Adipocyte (in vitro differentiated cells): ENCODE results near the gene NUDC.
A peak's percentile ranks its signal among the peaks of the same experiment; 100 is the strongest.

Experiments used
- DNase-seq: peaks from one replicate; pipeline ENCODE4 v3.0.0-alpha.2; 2015; ENCODE audit warnings: low read depth
- H3K27me3 ChIP-seq: replicated peaks from 2 replicates; pipeline ENCODE4 v1.7.0; 2013; ENCODE audit warnings: mild to moderate bottlenecking, low read length, moderate library complexity; ENCODE audit not compliant: control insufficient read depth, insufficient read depth
- H3K36me3 ChIP-seq: 2 replicates; pipeline ENCODE4 v1.7.0; 2013; ENCODE audit warnings: low read length, mild to moderate bottlenecking, moderate library complexity; ENCODE audit not compliant: control insufficient read depth, insufficient read depth, severe bottlenecking
- H3K4me1 ChIP-seq: 2 replicates; pipeline ENCODE4 v1.7.0; 2013; ENCODE audit warnings: mild to moderate bottlenecking, low read length, moderate library complexity; ENCODE audit not compliant: control insufficient read depth, insufficient read depth
- H3K4me3 ChIP-seq: 2 replicates; pipeline ENCODE4 v1.7.0; 2013; ENCODE audit warnings: mild to moderate bottlenecking, low read length, moderate library complexity
- H3K9ac ChIP-seq: 2 replicates; pipeline ENCODE4 v1.7.0; 2013; ENCODE audit warnings: mild to moderate bottlenecking, low read length, moderate library complexity
- H3K9me3 ChIP-seq: 2 replicates; pipeline ENCODE4 v1.7.0; 2013; ENCODE audit warnings: mild to moderate bottlenecking, low read length, moderate library complexity; ENCODE audit not compliant: control insufficient read depth

The NUDC gene

DNA sequence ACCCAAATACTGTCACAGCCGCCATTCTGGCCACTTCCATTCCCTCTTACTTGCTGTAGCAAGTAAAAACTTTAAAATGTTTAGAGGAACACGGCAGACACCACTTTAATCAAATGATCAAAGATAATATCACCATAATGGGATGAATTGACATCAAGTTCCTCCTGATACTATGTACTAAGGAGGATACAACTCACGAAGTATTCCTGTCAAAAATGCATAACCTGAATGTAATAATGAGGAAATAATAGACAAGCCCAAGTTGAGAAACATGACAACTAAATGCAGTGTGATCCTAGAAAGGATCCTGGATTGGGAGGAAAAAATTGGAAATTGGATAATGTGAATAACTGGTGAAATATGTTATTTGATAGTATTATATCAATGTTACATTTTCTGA, 34.8 kb downstream of the NUDC start:
- Histone ChIP-seq H3K4me1 (peaks cover 8% of the 10 kb centered on the region), H3K36me3 (no peaks in the 10 kb centered on the region), H3K9ac (no peak overlapping the region), H3K9me3 (peaks cover 13% of the 10 kb centered on the region), H3K27me3 (peaks cover 28% of the 10 kb centered on the region), H3K4me3 (peak overlapping the region; percentile 30)
- no peak for DNase-seq

DNA sequence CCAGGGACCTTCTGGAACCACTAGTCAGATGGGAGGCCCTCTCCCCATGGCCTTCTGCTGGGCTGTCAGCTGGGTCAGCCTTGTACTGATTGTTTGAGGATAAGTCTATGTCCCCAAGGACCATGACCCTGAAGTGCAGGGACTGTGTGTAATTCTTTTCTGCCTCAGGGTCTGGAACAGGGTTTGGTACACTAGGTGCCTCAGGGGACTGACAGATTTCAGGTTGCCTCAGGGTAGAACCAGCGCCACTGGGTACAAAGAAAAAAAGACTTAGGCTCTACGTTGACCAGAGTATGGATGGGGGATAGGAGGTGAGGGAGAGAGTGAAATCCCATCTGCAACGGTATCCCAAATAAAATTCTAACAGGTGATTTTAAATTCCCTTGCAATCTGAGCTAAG, 35.8 kb downstream of the NUDC start:
- peaks cover 8% of the 10 kb centered on the region for H3K4me1 ChIP-seq
- H3K27me3 ChIP-seq = peaks cover 28% of the 10 kb centered on the region
- H3K9me3 ChIP-seq = peaks cover 13% of the 10 kb centered on the region

GRCh38 chr1:26959270-26959669, 37.7 kb downstream of the NUDC start:
- Histone ChIP-seq H3K36me3 (no peaks in the 10 kb centered on the region), H3K4me1 (peaks cover 8% of the 10 kb centered on the region), H3K27me3 (peaks cover 28% of the 10 kb centered on the region), H3K9ac (no peak overlapping the region), H3K9me3 (peaks cover 13% of the 10 kb centered on the region), H3K4me3 (no peak overlapping the region)
- no peak for DNase-seq

More for the DNA sequence above, 35.8 kb downstream of the NUDC start:
- Histone ChIP-seq H3K4me3 (no peak overlapping the region), H3K36me3 (no peaks in the 10 kb centered on the region), H3K9ac (no peak overlapping the region)
- DNase-seq = no peak

DNA sequence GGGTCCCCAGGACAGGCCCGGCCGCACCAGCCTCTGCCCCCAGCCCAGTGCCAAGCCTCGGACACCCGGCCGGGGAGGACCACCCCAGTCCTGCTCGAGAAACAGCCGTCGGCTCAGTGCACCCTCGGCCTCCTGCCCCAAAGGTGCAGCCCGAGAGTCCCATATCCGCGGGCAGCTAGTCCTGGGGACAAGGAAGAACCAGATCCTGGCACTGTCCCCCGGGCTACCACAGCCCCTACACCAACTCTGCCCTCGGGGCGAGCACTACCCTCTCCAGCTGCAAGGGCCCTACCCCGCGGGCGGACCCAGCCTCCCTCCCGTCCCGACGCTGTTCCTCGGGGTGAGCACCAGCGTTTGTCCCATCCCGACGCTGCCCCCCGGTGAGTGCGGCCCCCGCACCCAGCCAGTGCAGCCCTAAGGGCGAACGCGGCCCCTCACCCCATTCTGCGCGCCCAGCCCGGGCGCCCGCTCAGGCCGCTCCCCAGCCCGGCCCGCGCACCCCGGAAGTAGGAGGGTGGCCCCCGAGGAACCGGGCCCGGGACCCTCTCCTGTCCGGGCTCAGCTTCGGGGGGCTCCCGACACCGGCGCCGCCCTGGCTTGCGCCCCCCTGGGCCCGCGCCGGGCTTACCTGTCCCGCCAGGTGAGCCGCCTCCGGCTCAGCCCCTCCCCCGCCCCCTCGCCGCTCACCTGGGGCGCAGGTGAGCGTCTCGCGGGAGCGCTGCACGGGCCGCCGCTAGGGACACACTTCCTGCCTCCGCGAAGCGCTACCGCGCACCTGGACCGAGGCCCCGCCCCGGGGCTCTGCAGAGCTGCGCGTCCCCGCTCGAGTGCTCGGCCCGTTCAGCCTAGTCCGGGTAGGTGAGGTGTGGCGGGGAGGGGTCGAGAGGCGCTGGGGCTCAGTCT, 38.4 kb downstream of the NUDC start, which contains the start of gene KDF1:
TSS of gene KDF1 (minus strand) at position 747 of the 903 bp plus-strand sequence. CDS start 8,088 bp downstream, outside the sequence.
- Histone ChIP-seq H3K4me1 (peaks cover 8% of the 10 kb centered on the region), H3K9ac (no peak within 1 kb of the TSS), H3K9me3 (peaks cover 13% of the 10 kb centered on the region), H3K36me3 (no peaks in the 10 kb centered on the region), H3K4me3 (peak within 1 kb of the TSS; percentile 47), H3K27me3 (peaks cover 28% of the 10 kb centered on the region)
- no peak for DNase-seq

- no peak overlapping the region for H3K9ac ChIP-seq
- no peak overlapping the region for H3K4me3 ChIP-seq
- peaks cover 28% of the 10 kb centered on the region for H3K27me3 ChIP-seq
Observed at GRCh38 chr1:26960625-26960966, 39.1 kb downstream of the NUDC start.

GRCh38 chr1:26961826-26962225, 40.3 kb downstream of the NUDC start:
- H3K9ac ChIP-seq = no peak overlapping the region
- peaks cover 28% of the 10 kb centered on the region for H3K27me3 ChIP-seq
- DNase-seq = peak; percentile 89
- H3K4me3 ChIP-seq = no peak overlapping the region
- H3K4me1 ChIP-seq = peaks cover 8% of the 10 kb centered on the region
- H3K36me3 ChIP-seq = no peaks in the 10 kb centered on the region
- H3K9me3 ChIP-seq = peaks cover 1% of the 10 kb centered on the region

More at GRCh38 chr1:26960625-26960966, 39.1 kb downstream of the NUDC start:
- Histone ChIP-seq H3K36me3 (no peaks in the 10 kb centered on the region), H3K9me3 (peaks cover 13% of the 10 kb centered on the region), H3K4me1 (peaks cover 8% of the 10 kb centered on the region)
- no peak for DNase-seq

DNA sequence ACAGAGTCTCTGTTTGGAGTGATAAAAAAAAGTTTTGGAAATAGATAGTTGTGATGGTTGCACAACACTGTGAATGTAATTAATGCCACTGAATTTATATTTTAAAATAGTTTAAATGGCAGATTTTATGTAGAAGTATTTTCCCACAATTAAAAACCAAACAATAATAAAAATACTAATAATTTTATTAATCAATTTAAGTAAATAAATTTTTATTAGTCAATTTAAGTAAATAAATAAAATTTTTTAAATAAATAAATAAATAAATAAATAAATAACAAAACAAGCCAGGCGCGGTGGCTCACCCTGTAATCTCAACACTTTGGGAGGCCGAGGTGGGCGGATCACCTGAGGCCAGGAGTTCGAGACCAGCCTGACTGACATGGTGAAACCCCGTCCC, 43.7 kb downstream of the NUDC start:
- no peak overlapping the region for H3K4me3 ChIP-seq
- H3K9ac ChIP-seq = no peak overlapping the region
- no peaks in the 10 kb centered on the region for H3K9me3 ChIP-seq
- H3K36me3 ChIP-seq = no peaks in the 10 kb centered on the region
- DNase-seq = no peak
- H3K4me1 ChIP-seq = peaks cover 2% of the 10 kb centered on the region
- peaks cover 10% of the 10 kb centered on the region for H3K27me3 ChIP-seq

DNA sequence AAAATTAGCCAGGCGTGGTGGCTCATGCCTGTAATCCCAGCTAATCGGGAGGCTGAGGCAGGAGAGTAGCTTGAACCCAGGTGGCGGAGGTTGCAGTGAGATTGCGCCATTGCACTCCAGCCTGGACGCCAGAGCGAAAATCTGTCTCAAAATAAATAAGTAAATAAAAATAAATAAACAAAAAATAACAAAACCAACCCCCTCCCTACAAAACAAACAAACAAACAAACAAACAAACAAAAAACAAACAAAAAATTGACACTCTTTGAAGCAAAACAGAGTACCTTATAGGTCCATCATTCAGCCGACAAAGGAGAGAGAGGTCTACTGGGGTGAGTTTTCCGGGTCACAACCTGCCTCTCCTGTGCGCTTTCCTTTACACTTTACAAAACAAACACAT, 44.1 kb downstream of the NUDC start:
- Histone ChIP-seq H3K4me3 (no peak overlapping the region), H3K27me3 (peaks cover 6% of the 10 kb centered on the region), H3K4me1 (peaks cover 2% of the 10 kb centered on the region), H3K9ac (no peak overlapping the region), H3K36me3 (no peaks in the 10 kb centered on the region), H3K9me3 (no peaks in the 10 kb centered on the region)
- DNase-seq = no peak

DNA sequence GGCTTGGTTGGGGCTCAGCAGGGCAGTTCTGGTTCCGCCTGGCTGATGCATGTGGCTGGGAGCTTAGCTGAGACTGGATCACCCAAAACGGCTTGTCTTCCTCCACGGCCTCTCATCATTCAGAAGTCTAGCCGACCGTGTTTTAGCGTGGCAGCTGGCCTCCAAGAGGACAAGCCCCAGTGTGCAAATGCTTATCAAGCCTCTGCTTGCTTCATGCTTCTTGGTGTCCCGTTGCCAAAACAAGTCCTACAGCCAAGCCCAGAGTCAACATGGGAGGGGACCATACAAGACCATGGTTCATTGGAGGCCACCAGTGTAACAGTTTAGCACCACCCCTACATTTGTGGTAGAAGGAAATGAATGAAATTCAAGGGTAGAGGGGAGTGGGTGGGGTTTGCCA, 49.3 kb downstream of the NUDC start:
- Histone ChIP-seq H3K36me3 (no peaks in the 10 kb centered on the region), H3K27me3 (peaks cover 2% of the 10 kb centered on the region), H3K9ac (no peak overlapping the region), H3K4me1 (peaks cover 10% of the 10 kb centered on the region), H3K4me3 (no peak overlapping the region), H3K9me3 (no peaks in the 10 kb centered on the region)
- no peak for DNase-seq

DNA sequence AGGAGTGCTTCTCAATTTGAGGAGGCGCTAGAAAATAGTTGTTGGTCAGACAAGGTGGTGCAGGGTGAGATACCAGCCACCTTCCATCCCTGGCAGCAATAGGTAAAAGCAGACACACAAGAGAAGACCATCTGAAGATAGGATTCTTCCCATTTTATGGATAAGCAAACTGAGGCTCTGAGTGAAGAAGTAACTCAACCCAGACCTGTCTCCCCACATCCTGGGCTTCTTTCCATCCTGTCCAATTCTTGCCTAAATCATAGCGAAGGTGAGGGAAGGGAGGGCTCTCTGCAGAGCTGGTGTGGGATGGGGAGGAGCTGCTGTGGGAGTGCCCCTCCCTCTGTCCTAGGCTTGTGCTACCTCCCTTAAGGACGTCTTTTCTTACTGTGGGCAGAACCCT, 50.0 kb downstream of the NUDC start:
- no peak for DNase-seq
- H3K4me1 ChIP-seq = peaks cover 10% of the 10 kb centered on the region

GRCh38 chr1:26972390-26972789, 50.8 kb downstream of the NUDC start:
- Histone ChIP-seq H3K4me1 (peaks cover 10% of the 10 kb centered on the region), H3K27me3 (no peaks in the 10 kb centered on the region), H3K4me3 (no peak overlapping the region), H3K9ac (no peak overlapping the region), H3K9me3 (no peaks in the 10 kb centered on the region), H3K36me3 (no peaks in the 10 kb centered on the region)
- DNase-seq = no peak

More for the DNA sequence above, 50.0 kb downstream of the NUDC start:
- Histone ChIP-seq H3K4me3 (no peak overlapping the region), H3K9ac (no peak overlapping the region), H3K9me3 (no peaks in the 10 kb centered on the region), H3K27me3 (no peaks in the 10 kb centered on the region), H3K36me3 (no peaks in the 10 kb centered on the region)
